Hepatocyte (in vitro differentiated cells): Measurements from ENCODE around the gene CHMP5.

Experiments
- CTCF ChIP-seq: fragments of 200-600 bp; sonication (generic); IDR thresholded peaks from 2 replicates; pipeline ENCODE4 v1.5.1; 2016; ENCODE audit warnings: antibody characterized with exemption, mild to moderate bottlenecking; ENCODE audit not compliant: poor library complexity
- EZH2 ChIP-seq: fragments of 200-600 bp; sonication (generic); IDR thresholded peaks from 2 replicates; pipeline ENCODE4 v1.6.1; 2016; ENCODE audit warnings: antibody characterized with exemption, mild to moderate bottlenecking, borderline replicate concordance
- EZH2phosphoT487 ChIP-seq: fragments of 200-600 bp; sonication (generic); IDR thresholded peaks from one replicate; pipeline ENCODE4 v1.6.1; 2018; ENCODE audit warnings: antibody characterized with exemption, mild to moderate bottlenecking, low read depth, moderate library complexity; ENCODE audit not compliant: unreplicated experiment, severe bottlenecking

- no peak for TF ChIP-seq CTCF
- TF ChIP-seq EZH2 = no peak
- no peak for TF ChIP-seq EZH2phosphoT487
Observed at GRCh38 chr9:33309903-33310302, 45.1 kb downstream of the CHMP5 start.
